Memory B cell (primary cell): ENCODE data around the gene RHOG.
A peak's percentile ranks its signal among the peaks of the same experiment; 100 is the strongest.

Source experiments
- ATAC-seq: fragments of 150-1000 bp; cut with Tn5 transposase; 2 replicates; pipeline ENCODE4 v1.10.0; 2021; ENCODE audit warnings: low read depth, mild to moderate bottlenecking, moderate library complexity
- DNase-seq, 2 donors: peaks; one replicate each; pipeline ENCODE4 v3.0.0; 2022; ENCODE audit warnings: low spot score in 2 of 2
- H3K27ac Mint-ChIP-seq: one replicate; pipeline ENCODE4 v1.8.0; 2022; ENCODE audit warnings: mild to moderate bottlenecking, moderate library complexity, mixed read lengths
- H3K27me3 Mint-ChIP-seq: one replicate; pipeline ENCODE4 v1.8.0; 2022; ENCODE audit warnings: mixed read lengths
- H3K36me3 Mint-ChIP-seq: one replicate; pipeline ENCODE4 v1.8.0; 2022; ENCODE audit warnings: mild to moderate bottlenecking, mixed read lengths
- H3K4me1 Mint-ChIP-seq: one replicate; pipeline ENCODE4 v1.8.0; 2022; ENCODE audit warnings: mixed read lengths
- H3K4me3 Mint-ChIP-seq: one replicate; pipeline ENCODE4 v1.8.0; 2022; ENCODE audit warnings: mild to moderate bottlenecking, moderate library complexity, mixed read lengths
- H3K9me3 Mint-ChIP-seq: one replicate; pipeline ENCODE4 v1.8.0; 2022; ENCODE audit warnings: mixed read lengths

RHOG gene

GRCh38 chr11:3854660-3854976 is 13.9 kb upstream of the RHOG start:
- H3K27me3 Mint-ChIP-seq: no peaks in the 10 kb centered on the region

DNA sequence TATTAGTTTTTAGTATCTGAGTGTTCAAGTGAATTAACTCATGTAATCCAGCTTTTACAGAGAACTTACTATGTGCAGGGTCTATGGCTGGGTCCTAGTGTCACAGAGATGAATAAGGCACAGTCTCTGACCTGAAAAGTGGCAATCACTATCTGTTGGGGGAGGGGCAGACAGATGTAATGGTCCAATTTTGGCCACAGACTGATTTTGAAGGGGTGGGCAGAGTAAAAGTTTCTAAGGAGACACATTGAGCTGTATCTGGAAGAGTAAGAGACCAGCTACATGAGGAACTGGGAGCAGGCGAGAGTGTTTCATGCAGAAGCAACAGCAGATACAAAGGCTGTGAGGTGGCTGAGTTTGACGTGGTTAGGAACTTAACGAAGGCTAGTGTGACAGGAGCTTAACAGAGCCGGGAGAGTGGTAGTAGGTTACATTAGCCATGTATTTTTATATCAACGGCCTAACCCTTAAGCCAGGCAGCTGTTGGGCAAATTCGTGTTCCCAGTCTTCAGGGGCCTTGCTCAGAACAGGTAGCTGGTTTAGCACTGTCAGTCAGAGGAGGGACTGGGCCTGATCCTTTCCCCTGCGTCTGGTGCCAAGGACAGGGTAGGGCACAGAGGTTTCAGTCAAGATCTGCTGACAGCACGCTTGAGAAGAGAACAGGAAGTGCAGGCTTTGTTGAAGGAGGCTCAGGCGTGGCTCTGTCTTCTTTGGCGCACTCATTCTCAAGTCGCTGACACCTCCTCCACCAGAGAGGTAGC is 13.3 kb upstream of the RHOG start:
- no peaks in the 10 kb centered on the region for H3K36me3 Mint-ChIP-seq
- ATAC-seq: peak; percentile 75
- peak overlapping the region; percentile 99 for H3K27ac Mint-ChIP-seq
- DNase-seq: peak; percentile 72 to 81
- H3K4me3 Mint-ChIP-seq: peak overlapping the region; percentile 87
- H3K27me3 Mint-ChIP-seq: no peaks in the 10 kb centered on the region
- peaks cover 43% of the 10 kb centered on the region for H3K4me1 Mint-ChIP-seq
- H3K9me3 Mint-ChIP-seq: no peaks in the 10 kb centered on the region

More at GRCh38 chr11:3854660-3854976, 13.9 kb upstream of the RHOG start:
- Mint-ChIP-seq H3K27ac (peak overlapping the region; percentile 99), H3K4me1 (peaks cover 45% of the 10 kb centered on the region), H3K4me3 (peak overlapping the region; percentile 87), H3K9me3 (no peaks in the 10 kb centered on the region), H3K36me3 (no peaks in the 10 kb centered on the region)
- ATAC-seq: no peak
- DNase-seq: no peak

- Mint-ChIP-seq H3K27me3 (no peaks in the 10 kb centered on the region), H3K36me3 (no peaks in the 10 kb centered on the region), H3K27ac (peak overlapping the region; percentile 99), H3K4me1 (peaks cover 41% of the 10 kb centered on the region), H3K4me3 (no peak overlapping the region), H3K9me3 (no peaks in the 10 kb centered on the region)
- ATAC-seq (no peak), DNase-seq (no peak)
Measured at GRCh38 chr11:3853545-3853842, 12.7 kb upstream of the RHOG start.

DNA sequence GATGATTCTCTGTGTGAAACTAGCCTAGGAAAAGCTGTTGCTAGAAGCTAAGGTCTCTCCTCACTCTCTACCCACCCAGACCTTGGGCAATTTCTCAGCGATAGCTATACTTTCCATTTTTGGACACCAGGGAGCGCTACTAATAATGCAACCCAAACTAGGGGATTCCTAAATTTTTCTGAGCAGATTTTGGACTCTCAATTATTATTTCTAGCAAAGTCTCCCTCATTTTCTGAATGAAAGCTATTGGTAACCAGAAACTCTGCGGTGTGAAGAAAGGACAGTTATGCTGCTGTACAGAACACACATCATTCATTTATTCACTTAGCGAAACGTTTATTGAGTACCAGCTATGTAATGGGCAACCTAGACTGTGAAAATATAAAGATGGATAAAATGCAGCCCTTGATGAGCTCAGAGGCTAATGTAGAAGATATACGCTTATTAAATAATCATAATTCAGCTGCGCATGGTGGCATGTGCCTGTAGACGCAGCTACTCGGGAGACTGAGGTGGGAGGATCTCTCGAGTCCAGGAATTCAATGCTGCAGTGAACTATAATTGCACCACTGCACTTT is 8.6 kb upstream of the RHOG start:
- Mint-ChIP-seq H3K4me1 (peaks cover 17% of the 10 kb centered on the region), H3K9me3 (no peaks in the 10 kb centered on the region), H3K27ac (peak overlapping the region; percentile 51), H3K36me3 (no peaks in the 10 kb centered on the region), H3K27me3 (no peaks in the 10 kb centered on the region), H3K4me3 (no peak overlapping the region)
- ATAC-seq (peak; percentile 74), DNase-seq (peak; percentile 63 to 73)

- no peaks in the 10 kb centered on the region for H3K27me3 Mint-ChIP-seq
- peaks cover 10% of the 10 kb centered on the region for H3K4me1 Mint-ChIP-seq
- ATAC-seq (no peak), DNase-seq (no peak)
- no peak overlapping the region for H3K4me3 Mint-ChIP-seq
- no peaks in the 10 kb centered on the region for H3K9me3 Mint-ChIP-seq
- no peaks in the 10 kb centered on the region for H3K36me3 Mint-ChIP-seq
- H3K27ac Mint-ChIP-seq: no peak overlapping the region
Measured at GRCh38 chr11:3845670-3846069, 4.9 kb upstream of the RHOG start.

GRCh38 chr11:3845246-3845645 is 4.5 kb upstream of the RHOG start:
- peaks cover 10% of the 10 kb centered on the region for H3K4me1 Mint-ChIP-seq
- DNase-seq: no peak
- H3K27ac Mint-ChIP-seq: peak overlapping the region; percentile 56
- no peaks in the 10 kb centered on the region for H3K27me3 Mint-ChIP-seq
- no peaks in the 10 kb centered on the region for H3K9me3 Mint-ChIP-seq
- no peak overlapping the region for H3K4me3 Mint-ChIP-seq
- no peak for ATAC-seq
- H3K36me3 Mint-ChIP-seq: no peaks in the 10 kb centered on the region

DNA sequence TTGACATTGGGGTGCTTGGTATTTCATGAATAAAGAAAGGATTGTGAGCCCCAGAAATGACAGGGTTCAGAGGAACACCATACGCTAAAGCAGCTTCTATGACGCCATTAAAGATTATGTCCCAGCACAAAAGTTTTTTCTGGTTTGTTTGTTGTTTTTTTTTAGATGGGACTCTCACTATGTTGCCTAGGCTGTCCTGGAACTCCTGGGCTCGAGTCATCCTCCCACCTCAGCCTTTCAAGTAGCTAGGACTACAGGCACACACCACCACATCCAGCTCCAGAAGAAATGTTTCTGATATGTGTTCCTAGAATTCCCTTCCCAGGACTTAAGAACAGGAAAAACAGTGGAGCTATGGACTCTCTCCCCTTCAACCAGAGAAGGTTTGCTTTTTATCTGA is 2.6 kb upstream of the RHOG start:
- DNase-seq: no peak
- Mint-ChIP-seq H3K4me1 (peaks cover 18% of the 10 kb centered on the region), H3K4me3 (no peak overlapping the region), H3K27me3 (no peaks in the 10 kb centered on the region), H3K36me3 (no peaks in the 10 kb centered on the region), H3K9me3 (no peaks in the 10 kb centered on the region), H3K27ac (peak overlapping the region; percentile 31)
- no peak for ATAC-seq

GRCh38 chr11:3841426-3842350 is 929 bp upstream of the RHOG start:
- Mint-ChIP-seq H3K4me1 (peaks cover 32% of the 10 kb centered on the region), H3K9me3 (no peaks in the 10 kb centered on the region), H3K36me3 (no peaks in the 10 kb centered on the region), H3K27me3 (no peaks in the 10 kb centered on the region), H3K27ac (peak overlapping the region; percentile 95), H3K4me3 (peak overlapping the region; percentile 94)
- no peak for ATAC-seq
- peak; percentile 92 to 98 for DNase-seq

DNA sequence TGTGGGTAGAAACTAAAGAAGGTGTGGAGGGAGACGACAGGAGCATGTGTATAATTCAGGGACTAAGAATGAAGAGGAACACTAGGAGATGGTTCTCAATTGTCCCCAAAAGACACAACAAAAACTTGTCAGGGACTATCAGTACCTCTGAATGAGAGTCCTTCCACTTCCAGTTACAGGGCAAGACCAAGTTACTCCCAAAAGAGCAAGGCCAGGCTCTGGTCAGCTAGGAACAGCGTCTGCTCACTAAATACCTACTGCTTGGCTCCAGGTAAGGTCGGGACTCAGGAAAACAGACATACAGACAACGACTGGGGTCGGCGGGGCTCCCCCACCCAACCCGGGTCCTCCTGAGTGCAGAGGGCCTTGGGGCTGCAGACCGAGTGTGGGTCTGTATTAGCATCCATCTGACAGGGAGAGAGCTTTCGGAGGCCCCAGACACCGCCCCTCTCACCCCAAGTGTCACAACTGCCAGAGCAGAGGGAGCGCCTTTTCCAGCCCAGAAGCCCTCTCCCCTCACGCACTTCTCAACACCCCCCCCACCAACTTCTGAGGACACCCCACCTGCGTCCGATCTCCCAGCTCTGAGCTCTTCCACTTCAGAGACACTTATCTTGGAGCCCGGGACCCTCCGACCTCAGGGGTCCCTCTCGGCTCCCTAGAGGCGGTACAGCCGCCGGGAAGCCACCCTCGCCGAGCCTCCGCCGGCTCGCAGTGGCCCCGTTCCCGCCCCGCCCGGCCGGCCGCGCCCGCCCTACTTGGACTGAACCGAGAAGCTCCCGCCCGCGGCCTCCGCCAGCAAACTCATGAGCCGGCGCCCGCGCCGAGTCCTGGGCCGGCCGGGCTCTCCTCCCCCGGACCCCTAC is 522 bp downstream of the RHOG start:
- DNase-seq (peak; percentile 27 to 77), ATAC-seq (no peak)
- no peaks in the 10 kb centered on the region for H3K9me3 Mint-ChIP-seq
- H3K27me3 Mint-ChIP-seq: no peaks in the 10 kb centered on the region
- H3K36me3 Mint-ChIP-seq: peaks cover 4% of the 10 kb centered on the region
- peaks cover 41% of the 10 kb centered on the region for H3K4me1 Mint-ChIP-seq
- peak overlapping the region; percentile 95 for H3K27ac Mint-ChIP-seq
- H3K4me3 Mint-ChIP-seq: peak overlapping the region; percentile 94

DNA sequence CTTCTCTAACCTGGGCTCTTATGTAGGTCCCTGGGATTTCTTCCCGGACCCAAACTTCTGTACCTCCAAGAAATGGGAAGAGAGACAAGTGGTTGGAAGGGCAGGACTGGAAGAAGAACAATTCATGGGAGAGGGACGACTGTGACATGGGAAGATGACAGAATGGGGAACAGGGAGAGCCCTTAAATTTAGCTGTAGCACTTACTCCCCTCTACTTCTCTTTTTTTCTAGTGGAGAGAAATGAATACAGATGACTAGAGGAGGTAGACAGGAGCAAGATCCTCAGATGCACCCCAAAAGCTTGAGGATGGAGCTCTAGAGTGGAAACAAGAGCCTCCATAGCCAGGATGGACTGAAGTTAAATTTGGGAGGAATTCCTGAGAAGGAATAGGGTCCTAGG is 2.3 kb downstream of the RHOG start:
- DNase-seq (no peak), ATAC-seq (no peak)
- no peaks in the 10 kb centered on the region for H3K27me3 Mint-ChIP-seq
- H3K4me3 Mint-ChIP-seq: peak overlapping the region; percentile 94
- H3K9me3 Mint-ChIP-seq: no peaks in the 10 kb centered on the region
- peaks cover 56% of the 10 kb centered on the region for H3K4me1 Mint-ChIP-seq
- H3K36me3 Mint-ChIP-seq: peaks cover 8% of the 10 kb centered on the region
- peak overlapping the region; percentile 95 for H3K27ac Mint-ChIP-seq

DNA sequence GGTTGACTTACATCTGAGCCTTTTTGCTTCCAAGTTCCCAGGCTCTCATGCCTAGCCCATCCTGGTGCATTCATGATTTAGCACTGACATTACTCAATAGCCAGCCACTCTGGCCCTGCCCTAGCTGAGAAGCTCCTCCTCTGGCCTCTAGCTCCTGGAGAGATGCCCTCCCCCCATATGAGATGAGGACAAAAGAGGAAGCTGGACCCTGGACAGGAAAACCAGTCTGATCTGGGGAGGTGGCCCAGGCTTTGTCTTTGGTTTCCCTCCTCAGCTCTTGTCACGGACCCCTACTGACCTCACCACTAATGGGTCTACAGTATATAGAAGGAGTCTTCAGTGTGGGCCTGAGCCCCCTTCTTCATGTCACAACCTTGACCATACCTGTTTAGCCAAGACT is 3.0 kb downstream of the RHOG start:
- peaks cover 63% of the 10 kb centered on the region for H3K4me1 Mint-ChIP-seq
- no peaks in the 10 kb centered on the region for H3K9me3 Mint-ChIP-seq
- peak overlapping the region; percentile 94 for H3K4me3 Mint-ChIP-seq
- H3K27me3 Mint-ChIP-seq: no peaks in the 10 kb centered on the region
- ATAC-seq (no peak), DNase-seq (no peak)
- H3K27ac Mint-ChIP-seq: peak overlapping the region; percentile 95
- peaks cover 8% of the 10 kb centered on the region for H3K36me3 Mint-ChIP-seq

DNA sequence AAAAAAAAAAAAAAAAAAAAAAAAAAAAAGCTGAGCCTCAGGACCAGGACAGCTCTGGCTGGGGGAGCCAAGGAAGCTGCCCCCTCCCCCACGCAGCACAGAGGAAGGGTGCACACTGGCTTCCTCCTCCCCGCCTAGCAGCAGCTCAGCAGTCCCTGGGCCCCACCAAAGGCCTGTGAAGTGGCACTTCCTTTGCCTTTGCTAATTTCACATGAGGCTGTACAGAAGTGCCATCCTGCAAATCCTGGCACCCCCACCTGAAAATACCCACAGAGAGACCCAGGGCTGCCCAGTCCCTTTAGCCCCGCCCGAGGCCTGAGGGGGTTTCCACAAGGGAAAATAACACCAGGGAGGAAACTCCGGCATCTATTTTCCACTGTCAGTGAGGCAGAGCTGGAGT is 3.9 kb downstream of the RHOG start:
- H3K27ac Mint-ChIP-seq: peak overlapping the region; percentile 95
- H3K9me3 Mint-ChIP-seq: no peaks in the 10 kb centered on the region
- peak overlapping the region; percentile 63 for H3K4me3 Mint-ChIP-seq
- no peaks in the 10 kb centered on the region for H3K27me3 Mint-ChIP-seq
- peaks cover 70% of the 10 kb centered on the region for H3K4me1 Mint-ChIP-seq
- peaks cover 8% of the 10 kb centered on the region for H3K36me3 Mint-ChIP-seq
- DNase-seq (no peak), ATAC-seq (no peak)

GRCh38 chr11:3835751-3836150 is 5.0 kb downstream of the RHOG start:
- H3K36me3 Mint-ChIP-seq: peaks cover 13% of the 10 kb centered on the region
- ATAC-seq: no peak

More at GRCh38 chr11:3835751-3836150, 5.0 kb downstream of the RHOG start:
- peaks cover 81% of the 10 kb centered on the region for H3K4me1 Mint-ChIP-seq
- peak overlapping the region; percentile 61 for H3K4me3 Mint-ChIP-seq
- peak overlapping the region; percentile 87 for H3K27ac Mint-ChIP-seq
- H3K27me3 Mint-ChIP-seq: no peaks in the 10 kb centered on the region
- no peak for DNase-seq
- no peaks in the 10 kb centered on the region for H3K9me3 Mint-ChIP-seq
